Measurements from ENCODE around the gene GSC2. TPM values are rescaled to one million over a fixed set of nuclear protein-coding genes. Genes with fewer than 3 reads are reported as not detected.

The GSC2 gene, protein sequence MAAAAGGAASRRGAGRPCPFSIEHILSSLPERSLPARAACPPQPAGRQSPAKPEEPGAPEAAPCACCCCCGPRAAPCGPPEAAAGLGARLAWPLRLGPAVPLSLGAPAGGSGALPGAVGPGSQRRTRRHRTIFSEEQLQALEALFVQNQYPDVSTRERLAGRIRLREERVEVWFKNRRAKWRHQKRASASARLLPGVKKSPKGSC
- 0.14 to 0.15 TPM in 2 of 5 replicates, not detected in the others for total RNA-seq (2022; extraction: Qiagen RNA extraction; ENCODE audit: low read depth)

GRCh38 chr22:19149991-19150390, at the start of gene GSC2:
TSS of gene GSC2 (minus strand) at chr22:19150292. CDS start at chr22:19150283, 9 bp downstream.

GRCh38 chr22:19178657-19179496, 28.8 kb upstream of the GSC2 start, which contains the start of gene SLC25A1:
TSS of gene SLC25A1 (minus strand) at chr22:19178736. CDS start at chr22:19178673, 63 bp downstream.

DNA sequence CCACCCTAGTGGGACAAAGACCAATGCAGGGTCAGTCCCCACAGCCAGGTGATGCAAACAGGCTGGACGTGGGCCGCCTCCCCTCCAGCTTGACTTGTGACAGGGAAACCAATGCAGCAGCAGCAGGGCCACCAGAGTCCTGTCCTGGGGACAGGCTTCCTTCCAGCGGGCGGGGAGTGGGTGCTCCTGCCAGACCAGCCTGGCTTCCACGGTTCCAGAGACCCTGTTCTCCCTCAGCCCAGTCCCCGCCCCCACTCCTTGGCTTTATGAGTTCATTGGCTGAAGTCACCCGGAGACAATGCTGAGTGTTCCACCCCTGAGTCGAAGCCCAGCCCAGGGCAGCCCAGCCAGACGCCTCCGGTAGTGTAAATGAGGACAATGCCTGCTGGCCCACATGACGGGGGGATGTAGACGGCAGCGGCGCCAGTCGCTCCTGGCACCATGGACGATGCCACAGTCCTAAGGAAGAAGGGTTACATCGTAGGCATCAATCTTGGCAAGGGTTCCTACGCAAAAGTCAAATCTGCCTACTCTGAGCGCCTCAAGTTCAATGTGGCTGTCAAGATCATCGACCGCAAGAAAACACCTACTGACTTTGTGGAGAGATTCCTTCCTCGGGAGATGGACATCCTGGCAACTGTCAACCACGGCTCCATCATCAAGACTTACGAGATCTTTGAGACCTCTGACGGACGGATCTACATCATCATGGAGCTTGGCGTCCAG, 19.0 kb downstream of the GSC2 start, which contains the start of gene TSSK2:
TSS of gene TSSK2 (plus strand) at position 350 of the 726 bp plus-strand sequence. CDS start at position 442, 92 bp downstream.

DNA sequence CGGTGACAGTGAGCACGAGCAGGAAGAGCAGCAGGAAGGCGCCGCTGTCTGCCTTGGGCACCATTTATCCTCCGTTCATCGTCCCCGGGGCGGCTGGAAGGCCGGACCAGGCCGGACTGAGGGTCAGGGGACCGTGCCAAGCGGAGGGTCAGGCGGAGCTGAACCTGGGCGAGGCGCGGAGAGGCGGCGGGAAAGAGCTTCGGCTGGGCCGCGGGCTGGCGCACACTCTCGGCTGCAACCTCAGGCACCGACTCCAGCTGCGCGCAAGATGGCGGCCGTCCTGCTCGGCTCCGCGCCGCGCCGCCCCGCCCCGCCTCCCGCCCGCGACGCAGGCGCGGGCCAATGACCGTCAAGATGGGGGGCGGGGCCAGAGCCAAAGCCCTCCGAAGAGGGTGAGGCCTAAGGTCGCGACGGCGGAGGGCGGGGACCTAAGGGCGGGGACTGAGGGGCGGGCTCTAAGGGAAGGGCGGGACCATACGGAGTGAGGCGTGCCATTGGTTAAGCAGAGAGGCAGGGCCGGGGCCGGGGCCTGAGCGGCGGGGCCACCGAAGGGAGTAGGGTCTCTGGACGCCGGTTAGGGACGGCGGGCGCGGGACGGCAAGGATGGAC, 27.8 kb downstream of the GSC2 start, which contains the start of gene DGCR2:
TSS of gene DGCR2 (minus strand) at position 270 of the 609 bp plus-strand sequence. CDS start at position 64, 206 bp downstream.

Other genes starting within 250 kb of the GSC2 start
- gene DGCR6, start 244.0 kb downstream of the GSC2 start, total RNA-seq (2022; extraction: Qiagen RNA extraction; ENCODE audit: low read depth) = 1.2 to 2.0 TPM (median 1.8 TPM) in 5 replicates
- gene PRODH, start 214.0 kb downstream of the GSC2 start, total RNA-seq (2022; extraction: Qiagen RNA extraction; ENCODE audit: low read depth) = 0.89 to 1.6 TPM (median 0.97 TPM) in 5 replicates
- 17.6 to 22.4 TPM (median 21.7 TPM) in 5 replicates for gene DGCR2, start 27.9 kb downstream of the GSC2 start, total RNA-seq (2022; extraction: Qiagen RNA extraction; ENCODE audit: low read depth)
- not detected in 5 replicates for gene TSSK2, start 19.0 kb downstream of the GSC2 start, total RNA-seq (2022; extraction: Qiagen RNA extraction; ENCODE audit: low read depth)
- gene ESS2, start 5.6 kb downstream of the GSC2 start, total RNA-seq (2022; extraction: Qiagen RNA extraction; ENCODE audit: low read depth) = 9.9 to 12.2 TPM (median 11.4 TPM) in 5 replicates
- gene SLC25A1, start 28.4 kb upstream of the GSC2 start, total RNA-seq (2022; extraction: Qiagen RNA extraction; ENCODE audit: low read depth) = 45.2 to 63.6 TPM (median 60.1 TPM) in 5 replicates
- gene CLTCL1, start 141.4 kb upstream of the GSC2 start, total RNA-seq (2022; extraction: Qiagen RNA extraction; ENCODE audit: low read depth) = 3.6 to 5.4 TPM (median 4.8 TPM) in 5 replicates

Data from A549 treated with GW870086 at 1 μM for 4 hours (cell line).